Measurements from ENCODE around the gene LAMA3.

GRCh38 chr18:23725827-23726661 lies 36.8 kb downstream of the LAMA3 start:
- no peak for TF ChIP-seq HNRNPK (IDR thresholded peaks at IDR 0.05; ENCODE audit: low read depth, low read length, poor library complexity, severe bottlenecking)
- TF ChIP-seq SMAD1 (CRISPR knock-in tag; IDR thresholded peaks at IDR 0.05; ENCODE audit: borderline replicate concordance, low read depth): no peak
- no peak for TF ChIP-seq ZHX2 (IDR thresholded peaks at IDR 0.05; ENCODE audit: low read depth)
- TF ChIP-seq ZHX2 (CRISPR knock-in tag; IDR thresholded peaks at IDR 0.05; ENCODE audit: borderline replicate concordance): no peak
